GM19238 (cell line): ENCODE results near the gene HEATR1.
"Not testable (repeated sequence)": the region's sequence is repeated elsewhere in the genome, so short reads cannot be mapped to it uniquely, and the experiment has no call there.

Source experiments
- DNase-seq: peaks from one replicate; pipeline ENCODE4 v3.0.0; 2011; ENCODE audit warnings: low spot score; ENCODE audit not compliant: insufficient read length

The HEATR1 gene, protein sequence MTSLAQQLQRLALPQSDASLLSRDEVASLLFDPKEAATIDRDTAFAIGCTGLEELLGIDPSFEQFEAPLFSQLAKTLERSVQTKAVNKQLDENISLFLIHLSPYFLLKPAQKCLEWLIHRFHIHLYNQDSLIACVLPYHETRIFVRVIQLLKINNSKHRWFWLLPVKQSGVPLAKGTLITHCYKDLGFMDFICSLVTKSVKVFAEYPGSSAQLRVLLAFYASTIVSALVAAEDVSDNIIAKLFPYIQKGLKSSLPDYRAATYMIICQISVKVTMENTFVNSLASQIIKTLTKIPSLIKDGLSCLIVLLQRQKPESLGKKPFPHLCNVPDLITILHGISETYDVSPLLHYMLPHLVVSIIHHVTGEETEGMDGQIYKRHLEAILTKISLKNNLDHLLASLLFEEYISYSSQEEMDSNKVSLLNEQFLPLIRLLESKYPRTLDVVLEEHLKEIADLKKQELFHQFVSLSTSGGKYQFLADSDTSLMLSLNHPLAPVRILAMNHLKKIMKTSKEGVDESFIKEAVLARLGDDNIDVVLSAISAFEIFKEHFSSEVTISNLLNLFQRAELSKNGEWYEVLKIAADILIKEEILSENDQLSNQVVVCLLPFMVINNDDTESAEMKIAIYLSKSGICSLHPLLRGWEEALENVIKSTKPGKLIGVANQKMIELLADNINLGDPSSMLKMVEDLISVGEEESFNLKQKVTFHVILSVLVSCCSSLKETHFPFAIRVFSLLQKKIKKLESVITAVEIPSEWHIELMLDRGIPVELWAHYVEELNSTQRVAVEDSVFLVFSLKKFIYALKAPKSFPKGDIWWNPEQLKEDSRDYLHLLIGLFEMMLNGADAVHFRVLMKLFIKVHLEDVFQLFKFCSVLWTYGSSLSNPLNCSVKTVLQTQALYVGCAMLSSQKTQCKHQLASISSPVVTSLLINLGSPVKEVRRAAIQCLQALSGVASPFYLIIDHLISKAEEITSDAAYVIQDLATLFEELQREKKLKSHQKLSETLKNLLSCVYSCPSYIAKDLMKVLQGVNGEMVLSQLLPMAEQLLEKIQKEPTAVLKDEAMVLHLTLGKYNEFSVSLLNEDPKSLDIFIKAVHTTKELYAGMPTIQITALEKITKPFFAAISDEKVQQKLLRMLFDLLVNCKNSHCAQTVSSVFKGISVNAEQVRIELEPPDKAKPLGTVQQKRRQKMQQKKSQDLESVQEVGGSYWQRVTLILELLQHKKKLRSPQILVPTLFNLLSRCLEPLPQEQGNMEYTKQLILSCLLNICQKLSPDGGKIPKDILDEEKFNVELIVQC (N-terminal part only)

DNA sequence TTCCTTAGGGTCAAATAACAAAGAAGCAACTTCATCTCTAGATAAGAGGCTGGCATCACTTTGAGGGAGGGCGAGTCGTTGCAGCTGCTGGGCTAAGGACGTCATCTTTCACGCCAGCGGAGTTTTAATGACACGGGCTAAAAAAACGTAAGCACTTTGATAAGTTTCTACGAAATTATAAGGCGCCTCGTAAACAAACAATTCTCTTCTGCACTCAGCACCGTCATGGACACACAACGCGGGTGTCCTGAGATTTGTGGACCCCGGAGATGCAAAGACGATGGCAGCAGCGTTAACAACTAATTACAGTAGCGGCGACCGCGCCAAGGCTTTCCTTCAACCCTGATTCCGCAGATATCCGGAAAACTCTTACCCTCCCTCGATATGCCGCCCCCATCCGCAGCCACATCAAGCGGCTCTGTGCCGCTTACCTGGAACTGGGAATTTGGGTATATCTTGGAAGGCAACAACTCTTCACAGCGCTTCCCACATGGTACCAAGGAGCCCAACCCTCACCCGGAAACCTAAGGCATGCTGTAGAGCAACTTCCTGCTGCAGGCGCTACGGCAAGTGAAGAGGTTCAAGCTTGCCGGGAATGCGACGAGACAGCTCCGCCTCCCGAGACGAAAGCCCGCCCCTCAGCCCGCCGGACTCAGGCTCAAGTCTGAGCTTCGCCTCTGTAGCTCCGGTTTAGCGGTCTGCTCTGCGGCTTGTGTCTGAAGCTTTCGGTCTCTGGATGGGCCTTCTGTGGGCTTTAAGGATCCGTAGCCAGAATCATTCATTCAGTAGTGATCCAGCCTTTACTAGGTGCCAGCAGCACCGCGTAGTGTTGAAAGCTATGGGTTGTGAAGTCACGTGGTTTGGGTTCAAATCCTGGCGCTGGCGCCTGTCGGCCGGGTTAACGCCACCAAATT, at the start of gene HEATR1:
HEATR1 (minus strand) TSS at position 526 of the 914 bp plus-strand sequence; CDS start at position 105, 421 bp downstream.
- peak; percentile 64 for DNase-seq

DNA sequence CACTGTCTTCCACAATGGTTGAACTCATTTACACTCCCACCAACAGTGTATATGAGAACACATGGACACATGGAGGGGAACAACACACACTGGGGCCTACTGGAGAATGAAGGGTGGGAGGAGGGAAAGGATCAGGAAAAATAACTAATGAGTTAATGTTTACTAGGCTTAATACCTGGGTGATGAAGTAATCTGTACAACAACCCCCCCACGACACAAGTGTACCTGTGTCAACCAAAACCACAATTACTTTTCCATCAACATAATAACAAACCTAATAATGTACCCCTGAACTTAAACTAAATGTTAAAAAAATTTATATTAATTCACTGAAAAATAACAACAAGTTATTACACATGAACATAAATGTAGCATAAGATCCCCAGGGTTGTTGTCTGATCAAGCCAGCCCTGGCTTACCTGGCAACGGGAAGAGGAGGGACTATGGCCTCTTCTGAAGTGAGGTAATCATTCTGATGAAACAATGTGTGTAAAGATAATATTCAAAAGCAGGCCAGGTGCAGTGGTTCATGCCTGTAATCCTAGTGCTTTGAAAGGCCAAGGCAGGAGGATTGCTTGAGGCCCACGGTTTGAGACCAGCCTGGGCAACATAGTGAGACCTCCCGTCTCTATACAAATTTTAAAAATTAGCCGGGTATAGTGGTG, 40.8 kb upstream of the HEATR1 start:
- DNase-seq: no peak

DNA sequence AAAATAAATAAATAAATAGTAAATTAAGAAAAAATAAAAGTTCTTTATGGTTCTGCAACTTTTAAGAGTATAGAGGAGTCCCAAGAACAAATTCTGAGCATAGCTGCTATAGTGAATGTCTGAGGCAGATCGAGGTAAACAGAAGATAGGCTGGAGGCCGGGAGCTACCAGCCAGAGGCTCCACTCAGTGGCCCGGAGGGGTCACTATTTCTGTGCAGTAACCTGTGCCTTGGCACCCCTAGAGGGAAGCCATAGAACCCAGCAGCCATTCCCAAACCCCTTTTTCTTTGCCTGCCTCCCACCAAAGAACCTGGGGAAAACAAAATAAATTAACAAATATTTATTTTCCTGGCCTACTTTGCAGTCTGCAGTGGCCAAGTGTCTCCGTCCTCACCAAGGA, 38.4 kb upstream of the HEATR1 start:
- no peak for DNase-seq

DNA sequence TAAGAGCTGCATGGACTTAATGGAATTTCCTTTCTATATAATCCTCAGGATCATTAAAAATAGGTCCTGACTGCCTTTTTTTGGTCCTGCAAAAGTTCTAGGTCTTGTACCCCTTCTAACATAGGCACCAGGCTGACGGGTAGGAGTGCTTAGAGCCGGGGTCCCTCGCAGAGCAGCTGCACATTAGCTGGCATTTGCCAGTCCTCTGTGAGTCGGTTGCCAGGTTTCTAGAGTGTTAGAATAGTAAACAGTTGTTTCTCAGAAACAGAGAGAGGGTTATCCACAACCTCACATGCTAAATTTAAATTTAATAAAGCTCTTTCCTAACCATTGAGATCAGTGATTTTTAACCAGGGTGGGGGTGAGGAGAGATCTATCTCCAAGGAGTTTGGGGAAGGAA, 35.4 kb upstream of the HEATR1 start:
- DNase-seq: no peak

GRCh38 chr1:236638945-236639344, 34.6 kb upstream of the HEATR1 start:
- no peak for DNase-seq

GRCh38 chr1:236636017-236636416, 31.7 kb upstream of the HEATR1 start:
- no peak for DNase-seq

DNA sequence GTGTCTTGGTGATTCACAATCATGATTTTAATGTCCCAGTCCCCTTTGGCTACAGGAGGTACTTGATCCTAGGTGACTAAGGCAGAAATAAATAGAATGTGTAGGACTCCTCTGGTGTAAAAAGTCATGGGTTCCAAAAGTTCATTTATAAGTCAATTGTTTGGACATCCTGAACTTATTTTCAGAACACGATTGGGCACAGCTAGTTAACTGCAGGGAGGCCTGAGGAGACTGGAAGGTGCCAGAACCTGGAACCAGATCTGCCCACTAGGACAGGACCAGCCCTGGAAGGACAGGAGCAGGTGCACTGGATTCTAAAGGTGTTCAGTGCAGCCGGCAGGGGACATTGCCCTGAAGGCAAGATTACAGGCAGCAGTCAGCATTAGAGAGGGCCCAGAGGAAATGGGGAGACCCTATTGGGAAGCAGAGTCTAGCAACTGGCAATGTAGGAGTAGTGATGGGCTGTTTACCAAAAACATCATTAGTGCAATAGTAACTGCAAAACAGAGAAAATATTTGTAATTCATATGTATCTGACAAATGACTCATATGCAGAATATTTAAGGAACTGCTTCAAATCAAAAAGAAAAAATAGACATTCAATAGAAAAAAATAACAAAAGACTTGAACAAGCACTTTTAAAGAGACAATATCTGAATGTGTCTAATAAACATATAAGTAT, 23.6 kb upstream of the HEATR1 start:
- DNase-seq: no peak

DNA sequence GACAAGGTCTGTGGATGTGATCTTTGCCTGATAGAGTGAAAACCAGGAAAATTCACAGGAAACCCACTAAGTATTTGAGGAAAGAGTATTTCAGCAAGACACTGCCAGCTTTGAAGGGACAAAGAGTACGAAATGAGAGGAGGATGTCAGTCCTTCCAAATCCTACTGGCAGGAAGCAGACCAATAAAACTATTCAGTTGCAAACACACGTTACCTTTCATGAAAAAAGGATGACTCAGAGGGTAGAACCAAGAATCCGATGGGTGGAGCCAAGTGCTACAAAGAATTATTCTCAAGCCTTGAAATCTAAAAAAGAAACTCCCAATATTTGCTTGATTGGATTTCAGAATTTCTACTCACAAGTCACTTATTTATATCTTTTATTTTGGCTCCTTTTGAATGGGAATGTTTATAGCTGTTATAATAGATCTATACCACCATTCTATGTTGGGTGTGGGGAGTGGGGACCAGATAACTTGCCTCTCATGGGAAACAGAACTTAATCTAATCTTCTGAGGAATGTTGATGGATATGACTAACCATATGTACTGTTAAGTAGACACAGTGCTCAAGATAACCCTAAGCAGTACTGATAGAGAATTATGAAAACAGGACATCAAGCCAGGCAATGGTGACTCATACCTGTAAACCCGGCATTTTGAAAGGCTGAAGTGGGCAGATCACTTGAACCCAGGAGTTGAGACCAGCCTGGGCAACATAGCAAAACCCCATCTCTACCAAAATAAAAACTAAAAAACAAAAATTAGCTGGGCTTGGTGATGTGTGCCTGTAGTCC, 19.3 kb upstream of the HEATR1 start:
- no peak for DNase-seq

- DNase-seq: no peak
Observed at GRCh38 chr1:236622407-236622806, 18.1 kb upstream of the HEATR1 start.

DNA sequence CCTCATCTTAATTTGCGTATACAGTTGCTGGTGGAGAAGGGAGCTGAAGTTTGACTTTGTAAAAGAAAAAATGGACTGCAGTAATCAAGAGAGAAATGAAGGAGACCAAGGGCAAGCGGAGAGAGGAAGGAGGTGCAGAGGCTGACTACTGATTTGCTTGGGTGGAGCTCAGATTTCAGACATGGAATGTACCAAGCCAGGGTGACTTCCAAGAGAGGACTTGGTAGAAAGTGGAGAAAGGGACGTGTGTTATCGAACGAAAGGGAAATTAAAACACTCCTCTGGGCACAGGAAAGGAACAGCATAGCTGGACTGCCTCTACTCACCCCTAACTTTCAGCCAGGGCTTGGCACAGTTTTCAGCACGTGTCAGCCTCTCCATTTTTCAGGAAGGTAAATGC, 15.1 kb upstream of the HEATR1 start:
- DNase-seq: no peak

DNA sequence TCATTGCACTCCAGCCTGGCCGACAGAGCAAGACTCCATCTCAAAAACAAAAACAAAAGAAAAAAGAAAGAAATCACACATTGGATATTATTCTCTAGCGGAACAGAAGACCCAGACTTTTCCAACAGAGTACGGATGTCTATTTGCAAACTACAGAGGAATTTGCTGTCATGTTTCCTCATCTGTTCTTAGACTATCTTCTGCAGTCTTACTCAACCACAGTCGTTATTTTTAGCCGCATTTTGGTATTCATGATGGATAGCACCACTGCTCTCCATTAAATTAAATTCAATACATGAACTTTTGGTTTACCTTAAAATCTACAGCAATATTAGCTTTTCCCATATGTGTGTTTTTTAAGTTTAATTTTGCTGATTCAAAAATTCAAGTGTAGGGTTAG, 14.2 kb upstream of the HEATR1 start:
- no peak for DNase-seq

- DNase-seq: no peak
Observed at GRCh38 chr1:236615399-236616148, 11.3 kb upstream of the HEATR1 start.

- DNase-seq: no peak
Observed at GRCh38 chr1:236612349-236612748, 8.0 kb upstream of the HEATR1 start.

DNA sequence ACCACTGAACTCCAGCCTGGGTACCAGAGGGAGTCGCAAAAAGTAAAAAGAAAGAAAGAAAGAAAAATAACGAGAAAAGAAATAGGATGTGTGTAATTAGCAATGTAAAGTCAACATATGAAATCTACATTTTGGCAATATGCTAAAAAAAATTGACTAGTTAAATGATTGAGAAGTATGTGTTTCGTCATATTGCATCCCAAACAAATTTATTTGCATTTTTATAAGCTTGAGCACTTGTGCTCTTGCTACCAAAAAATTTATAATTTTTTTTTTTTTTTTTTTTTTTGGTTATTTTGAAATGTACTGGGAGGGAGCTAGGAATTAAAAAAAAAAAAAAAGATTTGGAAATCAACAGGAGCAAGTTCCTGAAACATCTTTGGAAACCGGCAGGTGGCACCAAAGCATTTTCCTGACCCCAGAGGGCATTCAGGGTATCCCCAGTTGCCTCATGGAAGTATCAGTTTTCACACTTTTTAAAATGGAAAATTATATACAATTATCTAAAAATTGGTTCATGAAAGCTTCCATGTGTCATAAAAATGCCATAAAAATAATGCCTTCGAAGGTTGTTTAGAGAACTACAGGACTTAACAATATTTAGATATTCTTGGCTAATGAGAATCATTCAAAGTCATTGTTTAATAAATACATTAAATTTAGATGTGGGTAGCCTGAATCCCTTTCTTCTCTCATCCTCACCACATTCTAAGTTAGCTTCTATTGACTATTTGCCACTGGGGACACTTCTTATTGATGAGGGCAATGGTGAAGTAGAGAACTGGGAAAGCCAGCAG, 4.8 kb upstream of the HEATR1 start:
- no peak for DNase-seq

GRCh38 chr1:236607597-236607996, 3.3 kb upstream of the HEATR1 start:
- DNase-seq: not testable (repeated sequence)

DNA sequence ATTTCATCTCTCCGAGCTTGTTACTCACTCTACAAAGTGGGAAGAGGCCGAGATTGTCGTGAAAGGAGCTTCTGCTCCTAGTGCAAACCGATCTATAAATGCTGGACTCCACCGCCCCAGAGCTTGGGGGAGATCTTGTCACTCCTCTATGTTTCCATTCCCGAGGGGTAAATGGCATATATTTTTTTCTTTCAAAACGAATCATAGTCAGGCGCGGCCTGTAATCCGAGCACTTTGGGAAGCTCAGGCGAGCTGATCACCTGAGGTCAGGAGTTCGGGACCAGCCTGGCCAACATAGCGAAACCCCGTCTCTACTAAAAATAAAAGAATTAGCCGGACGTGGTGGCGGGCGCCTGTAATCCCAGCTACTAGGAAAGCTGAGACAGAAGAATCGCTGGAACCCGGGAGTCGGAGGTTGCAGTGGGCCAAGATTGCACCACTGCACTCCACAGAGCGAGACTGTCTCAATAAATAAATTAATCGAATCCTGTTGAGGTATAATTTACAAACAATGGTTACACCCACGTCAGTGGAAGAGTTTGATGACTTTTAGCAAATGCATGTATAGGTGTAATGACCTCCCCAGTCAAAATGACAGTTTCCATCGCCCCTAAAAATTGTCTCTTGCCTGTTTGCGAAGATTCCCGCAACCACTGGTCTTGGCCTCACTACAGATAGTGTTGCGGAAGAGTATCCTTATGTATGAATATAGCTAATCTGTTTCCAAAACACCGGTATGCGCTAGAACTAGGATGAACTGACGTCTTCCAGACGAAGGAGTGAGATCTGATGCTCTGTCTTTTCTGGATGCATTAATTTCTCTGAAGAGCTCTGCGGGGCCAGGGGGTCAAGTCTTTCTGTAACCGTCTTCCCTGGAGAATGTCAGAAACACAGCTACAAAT, 840 bp upstream of the HEATR1 start:
- no peak for DNase-seq
